Ammon's horn (tissue), 1 donor: ENCODE data around the gene KIF25.
"Not testable (repeated sequence)": the region's sequence is repeated elsewhere in the genome, so short reads cannot be mapped to it uniquely, and the experiment has no call there.

Source experiments
- DNase-seq: peaks from one replicate; pipeline ENCODE4 v3.0.0-alpha.2; 2016; ENCODE audit warnings: low spot score

Gene KIF25

DNA sequence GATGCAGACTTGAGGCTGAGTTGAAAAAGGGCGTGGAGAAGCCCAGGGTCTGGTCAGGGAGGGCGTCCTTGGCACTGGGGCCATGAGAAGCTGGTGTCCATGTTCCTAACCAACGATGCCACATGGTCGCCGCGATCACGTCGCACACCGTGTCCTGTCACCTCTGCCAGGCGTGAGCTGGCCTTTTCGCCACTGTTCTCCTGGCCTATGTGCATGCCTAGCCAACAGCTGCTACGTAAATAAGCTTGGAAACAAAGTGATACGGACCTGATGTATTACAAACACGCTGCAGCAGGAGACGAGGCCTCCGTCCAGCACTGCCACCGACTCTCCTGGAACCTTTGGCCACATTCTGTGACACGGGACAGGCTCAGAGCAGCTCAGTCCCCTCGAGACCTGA lies 22.0 kb upstream of the KIF25 start:
- no peak for DNase-seq

DNA sequence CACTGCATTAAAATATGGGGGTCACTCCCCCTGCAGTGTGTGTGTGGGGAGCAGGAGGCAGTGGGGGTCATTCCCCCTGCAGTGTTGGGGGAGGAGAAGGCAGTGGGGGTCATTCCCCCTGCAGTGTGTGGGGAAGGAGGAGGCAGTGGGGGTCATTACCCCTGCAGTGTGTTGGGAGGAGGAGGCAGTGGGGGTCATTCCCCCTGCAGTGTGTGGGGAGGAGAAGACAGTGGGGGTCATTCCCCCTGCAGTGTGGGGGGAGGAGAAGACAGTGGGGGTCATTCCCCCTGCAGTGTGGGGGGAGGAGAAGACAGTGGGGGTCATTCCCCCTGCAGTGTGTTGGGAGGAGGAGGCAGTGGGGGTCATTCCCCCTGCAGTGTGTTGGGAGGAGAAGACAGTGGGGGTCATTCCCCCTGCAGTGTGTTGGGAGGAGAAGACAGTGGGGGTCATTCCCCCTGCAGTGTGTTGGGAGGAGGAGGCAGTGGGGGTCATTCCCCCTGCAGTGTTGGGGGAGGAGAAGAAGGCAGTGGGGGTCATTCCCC lies 21.3 kb upstream of the KIF25 start:
- DNase-seq: not testable (repeated sequence)

DNA sequence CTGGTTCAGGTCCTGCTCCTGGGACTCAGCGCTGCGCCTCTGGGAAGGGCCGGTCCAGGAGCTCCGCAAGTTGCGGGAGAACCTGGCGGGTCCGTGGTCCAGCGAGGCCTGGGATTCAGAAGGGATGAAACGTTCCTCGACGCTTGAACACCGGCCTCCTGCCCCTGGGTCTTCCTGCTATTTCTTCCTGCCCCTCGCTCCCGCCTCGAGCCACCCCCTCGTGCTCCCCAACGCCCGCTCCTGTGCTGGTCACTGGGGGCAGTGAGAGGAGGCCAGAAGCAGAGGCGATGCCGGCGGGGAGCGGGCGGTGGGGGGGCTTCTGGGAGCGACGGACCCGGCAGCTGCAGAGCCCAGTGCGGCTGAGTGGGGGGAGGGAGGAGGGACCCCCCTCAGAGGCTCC lies 20.8 kb upstream of the KIF25 start:
- DNase-seq: no peak

DNA sequence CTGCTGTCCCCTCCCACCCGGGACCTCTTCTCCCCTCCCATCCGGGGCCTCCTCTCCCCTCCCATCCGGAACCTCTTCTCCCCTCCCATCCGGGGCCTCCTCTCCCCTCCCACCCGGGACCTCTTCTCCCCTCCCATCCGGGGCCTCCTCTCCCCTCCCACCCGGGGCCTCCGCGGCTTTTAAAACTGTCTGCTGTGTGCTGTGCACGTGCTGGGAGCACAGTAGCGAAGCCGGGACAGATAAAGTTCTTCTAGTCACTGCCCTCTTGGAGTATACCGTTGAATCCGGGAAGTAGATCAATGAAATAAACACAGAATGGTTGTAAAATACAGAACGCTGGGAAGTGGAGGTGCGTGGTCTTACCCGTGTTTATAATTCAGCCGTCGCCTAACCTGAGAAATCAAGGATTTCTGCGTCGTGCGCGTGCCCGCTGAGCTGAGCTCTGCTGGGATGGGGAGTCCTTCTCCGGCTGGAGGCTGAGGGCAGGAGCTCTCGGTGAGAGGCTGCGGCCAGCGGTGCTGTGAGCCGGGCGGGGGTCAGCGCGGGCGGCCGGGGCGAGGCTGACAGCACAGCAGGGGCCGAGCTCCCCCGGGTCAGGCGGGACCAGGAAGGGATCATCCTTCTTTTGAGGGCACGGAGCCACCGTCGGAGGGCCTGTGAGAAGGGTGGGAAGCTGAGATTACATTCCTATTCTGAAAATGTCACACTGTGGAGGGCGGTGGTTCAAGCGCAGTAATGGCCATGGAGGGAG lies 19.6 kb upstream of the KIF25 start:
- no peak for DNase-seq

DNA sequence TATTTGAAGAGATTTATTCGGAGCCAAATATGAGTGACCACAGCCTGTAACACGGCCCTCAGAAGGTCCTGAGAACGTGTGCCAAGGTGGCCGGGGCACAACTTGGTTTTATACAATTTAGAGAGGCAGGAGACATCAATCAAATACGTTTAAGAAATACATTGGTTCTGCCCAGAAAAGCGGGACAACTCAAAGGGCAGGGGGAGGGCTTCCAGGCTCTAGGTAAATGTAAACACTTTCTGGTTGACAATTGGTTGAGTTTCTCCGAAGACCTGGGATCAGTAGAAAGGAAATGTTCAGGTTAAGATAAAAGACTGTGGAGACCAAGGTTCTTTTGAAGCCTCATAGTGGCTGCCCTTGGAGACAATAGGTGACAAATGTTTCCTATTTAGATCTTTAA lies 18.9 kb upstream of the KIF25 start:
- no peak for DNase-seq

- DNase-seq: peak; percentile 51
Observed at GRCh38 chr6:167979436-167980139, 17.9 kb upstream of the KIF25 start.

- no peak for DNase-seq
Observed at GRCh38 chr6:167980911-167981580, 16.4 kb upstream of the KIF25 start.

DNA sequence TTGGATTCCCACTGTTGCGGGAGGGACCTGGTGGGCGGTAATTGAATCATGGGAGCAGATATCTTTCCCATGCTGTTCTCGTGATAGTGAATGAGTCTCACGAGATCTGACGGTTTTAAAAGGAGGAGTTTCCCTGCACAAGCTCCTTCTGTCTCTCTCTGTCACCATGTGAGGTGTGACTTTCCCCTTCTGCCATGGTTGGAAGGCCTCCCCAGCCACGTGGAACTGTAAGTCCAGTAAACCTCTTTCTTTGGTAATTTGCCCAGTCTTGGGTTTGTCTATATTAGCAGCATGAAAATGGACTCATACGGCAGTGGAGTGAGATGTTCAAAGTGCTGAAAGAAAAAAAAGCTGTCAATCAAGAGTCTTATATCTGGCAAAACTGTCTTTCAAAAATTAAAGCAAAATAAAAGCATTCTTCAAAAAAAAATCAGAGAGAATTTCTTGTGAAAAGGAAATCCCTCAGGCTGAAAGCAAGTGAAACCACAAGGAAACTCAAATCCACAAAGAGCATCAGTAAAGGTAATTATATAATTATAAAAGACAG lies 15.5 kb upstream of the KIF25 start:
- no peak for DNase-seq

- DNase-seq: no peak
Observed at GRCh38 chr6:167984144-167984719, 13.2 kb upstream of the KIF25 start.

DNA sequence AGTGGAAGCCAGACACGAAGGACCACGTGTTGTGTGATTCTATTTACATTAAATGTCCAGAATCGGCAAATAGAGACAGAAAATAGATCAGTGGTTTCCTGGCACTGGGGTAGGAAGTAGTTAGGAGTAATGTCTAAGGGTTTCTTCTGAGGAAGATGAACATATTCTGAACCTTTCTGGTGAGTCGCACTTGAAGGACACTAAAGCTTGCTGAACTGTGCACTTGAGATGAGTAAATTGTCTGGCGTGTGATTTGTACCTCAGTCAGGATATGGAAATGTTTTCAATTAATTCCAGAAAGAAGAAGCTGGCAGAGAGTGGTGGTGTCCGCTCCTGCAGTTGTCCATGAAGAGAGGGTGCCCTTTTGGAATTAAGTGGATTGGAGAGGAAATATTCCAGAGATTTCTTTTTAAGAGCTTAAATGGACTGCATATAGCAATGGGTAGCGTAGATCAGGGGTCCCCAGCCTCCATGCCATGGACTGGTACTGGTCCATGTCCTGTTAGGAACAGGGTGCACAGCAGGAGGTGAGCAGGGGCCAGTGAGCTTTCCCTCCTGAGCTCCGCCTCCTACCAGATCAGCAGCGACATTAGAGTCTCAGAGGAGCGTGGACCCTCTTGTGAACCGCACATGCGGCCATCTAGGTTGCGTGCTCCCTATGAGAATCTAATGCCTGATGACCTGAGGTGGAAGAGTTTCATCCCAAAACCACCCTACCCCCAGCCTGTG lies 12.4 kb upstream of the KIF25 start:
- DNase-seq: no peak

DNA sequence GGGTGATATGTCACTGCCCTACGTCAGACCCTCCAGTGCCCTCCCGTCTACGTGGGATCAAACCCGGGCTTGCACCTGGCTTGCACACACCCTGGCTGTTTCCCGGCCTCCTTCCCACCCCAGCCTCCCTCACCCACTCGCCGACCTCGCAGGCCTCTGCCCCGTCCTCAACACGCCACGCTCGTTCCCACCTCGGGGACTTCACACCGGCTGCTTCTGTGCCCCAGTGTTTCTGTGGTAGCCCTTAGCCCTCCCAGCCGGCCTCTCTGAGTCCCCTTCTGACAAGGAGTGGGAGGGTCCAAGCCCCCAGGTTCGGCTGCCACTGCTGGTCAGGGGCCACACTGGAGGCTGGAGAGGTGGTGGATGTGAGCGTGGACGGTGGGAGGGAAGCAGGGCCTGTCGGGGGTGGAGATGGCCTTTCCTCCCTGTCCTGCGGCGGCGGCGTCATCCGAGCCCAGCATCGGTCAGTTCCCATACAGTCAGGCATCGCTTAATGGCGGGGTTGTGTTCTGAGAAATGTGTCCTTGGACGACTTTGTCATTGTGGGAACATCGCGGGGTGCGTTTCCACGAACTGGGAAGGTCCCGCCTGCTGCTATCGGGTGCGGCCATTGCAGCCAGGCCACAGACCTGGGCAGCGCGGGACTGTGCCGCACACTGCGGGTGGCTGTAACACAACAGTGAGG lies 11.4 kb upstream of the KIF25 start:
- DNase-seq: no peak

DNA sequence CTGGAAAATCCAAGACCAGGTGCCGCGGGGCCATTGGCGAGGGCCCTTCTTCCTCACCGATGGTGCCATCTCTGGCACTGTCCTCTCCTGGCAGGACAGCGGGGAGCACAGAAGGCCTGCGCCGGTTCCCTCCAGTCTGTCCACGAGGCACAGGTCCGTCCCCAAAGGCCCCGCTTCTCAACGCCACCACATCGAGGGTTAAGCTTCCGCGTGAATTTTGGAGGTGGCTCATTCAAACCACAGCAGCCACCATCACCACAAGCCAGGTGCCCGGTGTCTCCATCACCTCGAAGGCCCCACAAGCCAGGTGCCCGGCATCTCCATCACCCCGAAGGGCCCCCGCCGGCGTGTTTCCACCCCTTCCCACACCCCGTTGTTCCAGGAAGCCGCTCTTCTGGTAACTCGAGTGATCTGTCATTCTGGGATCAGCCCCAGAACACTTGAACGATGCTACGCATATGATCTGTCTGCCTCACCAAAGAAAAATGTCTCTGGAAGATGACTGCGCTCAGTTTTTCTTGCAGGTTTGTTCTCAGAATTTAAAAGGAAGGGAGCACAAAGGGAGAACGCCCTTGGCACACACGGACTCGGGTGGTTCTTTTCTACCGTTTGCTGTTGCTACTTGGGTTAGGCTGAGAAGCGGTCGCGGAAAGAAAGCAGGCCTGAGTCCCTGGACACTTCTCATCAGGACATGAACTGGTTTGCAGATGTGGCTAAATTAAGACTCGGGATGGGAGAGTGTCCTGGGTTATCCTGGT lies 9.9 kb upstream of the KIF25 start:
- DNase-seq: no peak

DNA sequence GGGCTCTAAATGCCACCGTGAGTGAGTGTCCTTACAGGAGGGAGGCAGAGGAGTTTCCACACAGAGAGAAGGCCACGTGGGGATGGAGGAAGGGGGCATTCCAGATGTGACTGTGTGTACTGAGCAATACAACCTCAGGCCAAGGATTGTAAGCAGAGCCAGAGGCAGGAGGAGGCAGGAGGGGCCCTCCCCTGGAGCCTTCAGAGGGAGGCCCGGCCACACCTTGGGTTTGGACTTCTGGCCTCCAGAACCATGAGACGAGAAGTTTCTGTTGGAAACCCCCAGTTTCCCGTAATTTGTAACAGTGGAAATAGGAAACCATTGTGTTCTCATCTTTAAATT lies 9.3 kb upstream of the KIF25 start:
- no peak for DNase-seq

DNA sequence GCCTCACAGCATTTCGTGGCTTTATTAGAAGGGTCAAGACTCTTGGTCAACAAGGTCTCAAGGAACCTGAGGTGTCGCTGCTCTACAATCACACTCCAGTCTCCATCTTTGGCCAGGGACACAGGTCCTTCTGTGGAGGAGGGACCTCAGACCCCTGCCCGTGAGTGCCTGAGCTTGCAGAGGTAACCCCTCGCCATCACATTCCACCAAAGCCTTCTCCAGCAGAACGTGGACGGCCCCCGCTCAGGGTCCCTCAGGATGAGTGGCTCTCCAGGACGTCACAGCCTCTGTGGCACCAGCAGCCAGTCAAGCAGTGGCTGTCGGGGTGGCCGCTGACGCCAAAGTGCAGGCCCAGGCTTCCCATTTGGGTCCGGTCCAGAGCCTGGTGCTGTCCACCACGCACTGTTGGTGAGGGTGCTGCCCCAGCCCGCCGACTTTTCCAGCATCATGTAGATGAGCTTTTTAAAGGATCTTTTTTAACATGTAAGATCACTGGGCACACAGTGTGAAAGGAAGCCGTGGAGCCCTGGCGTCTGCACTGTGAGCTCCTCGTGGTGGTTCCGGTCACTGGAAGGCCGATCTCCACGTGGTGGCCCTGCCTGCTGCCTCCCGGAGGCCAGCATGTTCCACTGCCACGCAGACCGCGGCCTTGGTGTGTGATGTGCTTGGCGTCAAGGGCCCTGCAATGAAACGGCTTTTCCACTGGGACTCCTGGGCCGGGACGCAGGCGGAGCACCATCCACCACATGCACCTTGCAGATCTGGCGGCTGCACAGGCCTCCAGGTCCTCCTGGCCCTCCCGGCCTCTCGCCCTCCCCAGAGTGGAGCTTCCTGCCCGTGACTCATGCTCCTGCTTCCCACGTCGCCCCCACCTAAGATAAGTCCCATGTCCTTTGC lies 8.3 kb upstream of the KIF25 start:
- DNase-seq: no peak

GRCh38 chr6:167990016-167990945 lies 7.2 kb upstream of the KIF25 start:
- no peak for DNase-seq

DNA sequence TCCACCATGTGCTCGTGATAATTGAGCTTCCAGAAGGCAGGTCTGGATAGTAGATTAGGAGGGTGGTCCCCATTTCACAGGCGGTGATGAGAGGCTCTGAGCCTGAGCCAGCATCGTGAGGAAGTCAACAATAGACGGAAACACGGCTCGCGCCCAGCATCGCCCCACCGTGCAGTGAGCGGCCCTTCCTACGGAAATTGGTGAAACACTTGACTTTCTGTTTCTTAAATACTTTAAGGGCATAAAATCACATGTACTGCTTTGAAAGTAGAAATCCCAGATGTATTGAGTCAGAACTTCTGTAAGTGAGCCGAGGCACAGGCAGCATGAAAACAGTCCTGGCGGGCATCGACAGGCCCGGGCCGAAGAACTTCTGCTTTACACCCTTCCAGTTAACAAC lies 4.3 kb upstream of the KIF25 start:
- DNase-seq: no peak

- no peak for DNase-seq
Observed at GRCh38 chr6:167993831-167994230, 3.6 kb upstream of the KIF25 start.

- no peak for DNase-seq
Observed at GRCh38 chr6:167995302-167995701, 2.2 kb upstream of the KIF25 start.
